COR-L47 (cell line): ENCODE results near the gene STXBP1.
A peak's percentile ranks its signal among the peaks of the same experiment; 100 is the strongest.

Source experiments
- DNase-seq: peaks from one replicate; lab custom pipeline; 2025; lab: John Stamatoyannopoulos, UW

Gene STXBP1

GRCh38 chr9:127693697-127694096 is 81.6 kb downstream of the STXBP1 start:
- no peak for DNase-seq

DNA sequence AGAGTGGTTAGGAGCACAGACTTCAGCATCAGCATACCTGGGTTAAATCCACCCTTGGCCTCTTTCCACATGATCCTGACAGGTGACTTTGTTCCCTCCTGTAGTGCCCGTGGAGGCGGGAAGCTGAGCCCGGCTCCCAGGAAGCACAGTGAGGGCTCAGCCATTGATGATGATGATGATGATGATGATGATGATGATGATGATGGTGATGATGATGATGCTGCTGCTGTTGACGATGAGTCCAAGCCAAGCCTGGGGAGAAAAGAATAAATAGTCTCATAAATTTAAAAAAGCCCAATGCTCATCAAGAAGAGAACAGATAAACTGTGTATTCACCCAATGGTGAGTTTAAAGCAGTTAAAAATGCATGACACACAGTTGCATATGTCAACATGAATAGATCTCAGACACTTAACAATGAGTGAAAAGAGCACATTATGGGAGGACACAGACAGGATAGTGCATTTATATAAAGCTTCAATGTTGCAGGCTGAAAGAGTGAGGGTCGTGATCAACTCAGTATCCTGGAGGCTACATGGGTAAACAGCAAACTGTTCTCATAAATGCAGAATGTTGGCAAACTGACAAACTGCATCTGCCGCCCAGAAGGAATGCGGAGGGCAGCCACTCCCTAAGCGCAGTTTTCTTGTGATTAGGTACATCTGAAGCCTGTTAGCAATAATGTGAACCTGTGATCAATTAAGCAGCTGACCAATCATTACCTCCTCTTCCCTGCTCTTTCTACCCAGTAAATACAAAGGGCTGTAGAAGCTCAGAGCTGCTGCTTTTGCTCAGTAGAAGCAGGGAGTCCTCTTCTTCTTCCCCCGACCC is 83.0 kb downstream of the STXBP1 start:
- DNase-seq = no peak

DNA sequence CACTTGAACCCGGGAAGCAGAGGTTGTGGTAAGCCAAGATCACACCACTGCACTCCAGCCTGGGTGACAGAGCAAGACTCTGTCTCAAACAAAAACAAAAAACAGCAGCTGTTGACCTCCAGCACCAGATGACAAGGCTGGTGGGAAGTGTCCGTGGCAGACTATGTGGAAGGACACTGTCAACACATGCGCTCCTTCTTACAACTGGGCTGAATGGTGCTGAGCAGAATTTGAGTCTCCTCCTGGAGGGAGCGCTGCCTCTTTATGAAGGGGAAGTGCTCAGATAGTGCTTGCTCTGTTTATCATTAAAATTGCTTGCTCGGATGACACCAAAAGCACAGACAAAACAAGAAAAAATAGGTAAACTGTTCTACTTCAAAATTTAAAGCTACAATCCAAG is 85.5 kb downstream of the STXBP1 start:
- no peak for DNase-seq

- no peak for DNase-seq
These were observed 86.3 kb downstream of the STXBP1 start for GRCh38 chr9:127698386-127698785.

DNA sequence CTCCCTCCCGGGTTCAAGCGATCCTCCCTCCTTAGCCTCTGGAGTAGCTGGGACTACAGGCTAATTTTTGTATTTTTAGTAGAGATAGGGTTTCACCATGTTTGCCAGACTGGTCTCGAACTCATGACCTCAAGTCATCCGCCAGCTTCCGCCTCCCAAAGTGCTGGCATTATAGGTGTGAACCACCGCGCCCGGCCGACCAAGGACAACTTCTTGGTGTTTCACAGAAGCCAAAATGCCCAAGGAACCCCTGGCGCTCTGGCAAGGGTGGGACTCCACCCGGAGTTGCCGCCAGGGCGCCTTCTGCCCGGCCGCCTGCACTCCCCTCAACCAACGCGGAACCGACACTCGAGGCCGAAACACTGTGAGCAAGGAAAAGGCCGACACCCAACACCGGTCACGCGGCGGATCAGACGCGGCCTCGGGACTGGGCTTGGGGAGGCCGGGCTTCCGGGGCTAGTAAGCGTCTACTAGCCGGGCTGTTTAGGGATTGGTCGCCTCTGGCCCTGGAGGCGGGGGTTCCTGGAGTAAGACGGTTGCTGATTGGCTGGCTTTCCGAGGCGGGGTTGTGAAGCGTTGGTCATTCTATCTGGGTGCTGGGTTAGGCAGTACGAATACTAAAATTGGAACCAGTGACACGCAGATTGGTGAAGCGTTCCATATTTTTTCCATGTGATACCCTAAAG is 87.1 kb downstream of the STXBP1 start:
- no peak for DNase-seq

DNA sequence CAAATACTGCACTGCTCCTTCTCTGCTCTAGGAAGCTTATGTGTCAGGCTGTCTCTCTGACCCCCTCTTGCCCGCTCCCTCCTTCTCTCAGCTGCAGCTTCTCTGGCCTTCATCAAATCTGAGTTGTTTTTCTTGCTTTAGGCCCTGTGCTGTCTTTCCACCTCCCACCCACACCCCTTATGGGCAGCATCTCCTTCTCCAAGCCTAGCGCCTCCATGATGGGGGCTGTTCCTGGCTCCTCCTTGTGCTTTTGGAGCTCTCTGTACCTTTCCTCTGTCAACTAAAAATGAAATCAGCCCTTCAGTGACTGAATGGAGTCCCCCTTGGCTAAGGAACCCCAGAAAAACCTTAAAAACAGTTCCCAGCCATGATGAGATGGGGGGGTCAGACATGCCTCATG is 88.1 kb downstream of the STXBP1 start:
- DNase-seq = no peak

DNA sequence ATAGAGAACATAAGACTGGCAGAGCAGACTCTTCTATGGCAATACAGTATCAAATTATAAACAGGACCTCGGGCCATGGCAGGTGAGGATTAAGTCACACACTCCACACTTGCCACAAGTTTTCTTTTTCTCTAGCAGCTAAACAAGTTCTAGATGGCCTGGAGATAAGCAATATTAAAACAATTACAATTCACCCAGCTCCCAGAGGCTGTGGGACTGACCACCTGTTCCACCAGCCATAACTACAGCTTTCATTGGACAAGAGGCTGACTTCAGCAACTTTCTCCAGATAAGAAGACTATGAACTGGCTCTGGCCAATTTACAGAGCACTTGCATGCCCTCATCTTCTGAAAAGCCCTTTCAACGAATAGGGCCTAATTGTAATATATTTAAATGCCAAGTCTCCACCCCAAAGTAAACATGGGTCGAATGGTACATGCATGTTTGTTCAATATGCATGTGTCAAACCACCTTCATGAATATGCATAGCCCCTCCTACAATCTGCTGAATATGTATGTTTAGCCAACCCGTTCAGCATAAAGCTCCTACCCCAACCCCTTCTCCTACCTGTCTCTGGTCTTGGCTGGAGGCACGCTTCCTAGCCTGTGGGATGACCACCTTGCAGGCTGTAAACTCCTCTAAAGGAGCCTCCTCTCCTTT is 88.6 kb downstream of the STXBP1 start:
- DNase-seq = no peak

GRCh38 chr9:127703289-127703946 is 91.3 kb downstream of the STXBP1 start:
- no peak for DNase-seq

GRCh38 chr9:127705577-127706379 is 93.7 kb downstream of the STXBP1 start:
- no peak for DNase-seq

DNA sequence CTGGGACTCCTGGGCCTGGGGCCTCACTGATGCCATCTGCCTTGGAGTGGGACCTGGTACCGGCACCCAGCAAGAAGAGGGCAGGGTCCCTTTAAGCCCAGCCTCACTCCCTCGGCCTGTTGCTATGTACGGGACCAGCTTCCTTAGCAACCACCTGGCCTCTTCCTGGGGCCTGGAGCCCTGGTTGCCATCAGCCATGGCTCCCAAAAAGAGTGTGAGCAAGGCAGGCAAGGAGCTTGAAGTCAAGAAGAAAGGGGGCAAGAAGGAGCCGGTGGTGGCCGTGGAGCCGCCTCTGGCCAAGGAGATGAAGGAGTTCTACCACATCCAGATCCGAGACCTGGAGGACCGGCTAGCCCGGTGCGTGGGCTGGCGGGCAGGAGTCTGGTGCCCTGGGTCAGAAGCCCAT is 94.8 kb downstream of the STXBP1 start, which contains the start of gene CFAP157:
Gene CFAP157, plus strand, starts transcription at position 153 of the 406 bp plus-strand sequence. Its CDS starts 44 bp downstream, at position 197.
- peak; percentile 30 for DNase-seq

GRCh38 chr9:127707766-127708165 is 95.7 kb downstream of the STXBP1 start:
- no peak for DNase-seq

DNA sequence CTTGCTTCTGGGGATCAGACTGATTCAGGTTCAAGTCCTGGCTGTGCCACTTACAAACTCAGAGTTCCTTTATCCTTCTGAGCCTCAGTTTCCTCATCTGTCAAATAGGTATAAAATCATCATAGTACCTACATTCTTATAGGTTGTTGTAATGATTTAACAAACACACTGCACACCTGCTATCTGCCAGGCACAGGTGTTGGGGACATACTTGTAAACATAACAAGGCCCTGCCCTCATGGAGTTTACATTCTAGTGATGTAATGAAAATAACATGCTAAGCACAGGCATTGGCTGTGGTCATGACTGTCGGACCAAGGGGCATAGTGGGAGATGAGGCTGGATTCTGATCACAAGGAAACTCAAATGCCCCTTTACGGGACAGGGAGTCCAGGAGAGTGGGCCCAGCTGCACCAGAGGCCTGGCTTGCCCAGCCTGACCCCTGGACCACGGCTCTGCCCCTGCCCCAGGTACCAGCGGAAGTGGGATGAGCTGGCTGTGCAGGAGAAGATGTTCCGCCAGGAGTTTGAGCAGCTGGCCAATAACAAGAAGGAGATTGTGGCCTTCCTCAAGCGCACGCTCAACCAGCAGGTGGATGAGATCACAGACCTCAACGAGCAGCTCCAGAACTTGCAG is 97.0 kb downstream of the STXBP1 start:
- DNase-seq = no peak

- DNase-seq = no peak
These were observed 98.2 kb downstream of the STXBP1 start for GRCh38 chr9:127710204-127710783.

DNA sequence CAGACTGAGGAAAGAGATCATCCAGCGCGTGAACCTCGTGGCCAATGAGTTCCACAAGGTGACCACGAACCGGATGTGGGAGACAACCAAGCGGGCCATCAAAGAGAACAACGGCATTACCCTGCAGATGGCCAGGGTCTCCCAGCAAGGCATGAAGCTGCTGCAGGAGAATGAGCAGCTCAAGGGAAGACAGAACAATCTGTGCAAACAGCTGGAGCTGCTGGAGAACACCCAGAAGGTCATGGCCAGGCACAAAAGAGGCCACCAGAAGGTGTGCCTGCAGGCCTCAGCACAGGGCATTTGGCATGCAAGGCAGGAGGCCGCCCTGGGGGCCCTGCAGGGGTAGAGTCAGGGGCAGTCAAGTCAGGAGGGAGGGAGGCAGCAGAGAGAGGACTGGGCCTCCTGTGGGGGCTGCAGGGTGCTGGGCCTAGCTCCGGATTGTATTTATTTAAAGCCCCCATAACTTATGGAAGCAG is 99.2 kb downstream of the STXBP1 start:
- no peak for DNase-seq

- peak; percentile 86 for DNase-seq
These were observed 99.8 kb downstream of the STXBP1 start for GRCh38 chr9:127711831-127712274.

DNA sequence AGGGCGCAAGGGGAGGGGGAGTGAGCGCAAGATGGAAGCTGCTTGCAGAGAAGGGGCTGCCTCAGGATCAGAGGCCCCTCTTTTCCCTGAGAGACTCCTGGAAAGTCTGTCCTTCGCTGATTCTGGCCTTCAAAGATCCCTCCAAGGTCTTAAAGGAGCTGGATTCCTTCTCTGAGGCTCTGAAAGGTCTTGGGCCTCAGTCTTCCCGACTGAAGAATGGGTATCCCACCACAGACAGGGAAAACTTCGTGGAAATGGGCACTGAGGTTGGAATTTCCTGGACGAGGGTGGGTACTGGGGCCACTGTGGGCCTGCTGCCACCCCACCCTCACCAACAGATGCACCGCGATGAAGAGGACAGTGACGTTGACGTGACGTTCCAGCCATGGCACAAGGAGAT is 100.3 kb downstream of the STXBP1 start:
- DNase-seq = no peak

- DNase-seq = no peak
These were observed 100.8 kb downstream of the STXBP1 start for GRCh38 chr9:127712867-127713266.

- DNase-seq = no peak
These were observed 102.1 kb downstream of the STXBP1 start for GRCh38 chr9:127714020-127714750.

- DNase-seq = no peak
These were observed 102.9 kb downstream of the STXBP1 start for GRCh38 chr9:127714951-127715469.
